OCI-LY7 (cell line): ENCODE results near the gene DKK2. TPM values are rescaled to one million over a fixed set of nuclear protein-coding genes. Genes with fewer than 3 reads are reported as not detected.

Experiments
- BruUV-seq: library from RNA; stranded (reverse); fragments of 400-500 nt; replicated peaks from 2 replicates; lab custom pipeline; 2021; lab: Mats Ljungman, UMichigan
- CTCF ChIA-PET: fragments of 300-600 bp; sonication (Branson Sonifier 250); formaldehyde crosslinking; loops from one replicate; lab custom pipeline; 2022; ENCODE audit warnings: antibody characterized with exemption; ENCODE audit not compliant: unreplicated experiment; lab: Charles Lee
- POLR2A ChIA-PET: fragments of 300-600 bp; sonication (Branson Sonifier 250); formaldehyde crosslinking; loops from one replicate; lab custom pipeline; 2022; ENCODE audit warnings: antibody characterized with exemption; lab: Charles Lee
- DNase-seq: peaks from one replicate; pipeline ENCODE4 v3.0.0-alpha.2; 2015; ENCODE audit warnings: low spot score
- H2AFZ ChIP-seq: fragments of 200-600 bp; sonication (generic), shearing (Covaris generic); 2 replicates; pipeline ENCODE4 v1.6.1; 2014; ENCODE audit warnings: mild to moderate bottlenecking, antibody characterized with exemption, low read length, moderate library complexity
- H3K27ac ChIP-seq: fragments of 200-600 bp; sonication (generic); 2 replicates; pipeline ENCODE4 v1.5.1; 2014; ENCODE audit warnings: mixed run types, low read depth, mild to moderate bottlenecking, moderate library complexity, low read length, inconsistent platforms; ENCODE audit not compliant: poor library complexity, severe bottlenecking
- H3K36me3 ChIP-seq: fragments of 200-600 bp; sonication (generic); 2 replicates; pipeline ENCODE4 v1.6.1; 2014; ENCODE audit warnings: mild to moderate bottlenecking, antibody characterized with exemption, low read length, moderate library complexity, mixed read lengths; ENCODE audit not compliant: insufficient read depth
- H3K4me1 ChIP-seq: fragments of 200-600 bp; sonication (generic); 2 replicates; pipeline ENCODE4 v1.5.1; 2014; ENCODE audit warnings: mild to moderate bottlenecking, low read length; ENCODE audit not compliant: insufficient read depth, poor library complexity, severe bottlenecking
- H3K4me2 ChIP-seq: fragments of 200-600 bp; sonication (generic); 2 replicates; pipeline ENCODE4 v1.6.1; 2014; ENCODE audit warnings: mild to moderate bottlenecking, low read length
- H3K4me3 ChIP-seq: fragments of 200-600 bp; sonication (generic); 2 replicates; pipeline ENCODE4 v1.5.1; 2014; ENCODE audit warnings: mild to moderate bottlenecking, low read depth, low read length; ENCODE audit not compliant: poor library complexity, severe bottlenecking
- H3K79me2 ChIP-seq: fragments of 200-600 bp; sonication (generic); 2 replicates; pipeline ENCODE4 v1.6.1; 2016; ENCODE audit warnings: low read depth, mild to moderate bottlenecking, low read length, moderate library complexity, mixed read lengths; ENCODE audit not compliant: insufficient read depth
- H3K9me2 ChIP-seq: fragments of 200-600 bp; sonication (generic); 2 replicates; pipeline ENCODE4 v1.6.1; 2016; ENCODE audit warnings: mild to moderate bottlenecking, low read length, mixed read lengths; ENCODE audit not compliant: insufficient read depth
- H3K9me3 ChIP-seq: fragments of 200-600 bp; sonication (generic); 2 replicates; pipeline ENCODE4 v1.6.1; 2014; ENCODE audit warnings: mild to moderate bottlenecking, mixed run types, low read length, mixed read lengths
- H4K20me1 ChIP-seq: fragments of 200-600 bp; sonication (generic); 2 replicates; pipeline ENCODE4 v1.6.1; 2014; ENCODE audit warnings: mild to moderate bottlenecking, antibody characterized with exemption, low read length, moderate library complexity, mixed read lengths; ENCODE audit not compliant: insufficient read depth
- CTCF ChIP-seq: fragments of 200-600 bp; sonication (generic); conservative IDR thresholded peaks from 2 replicates; pipeline ENCODE4 v1.5.1; 2014; ENCODE audit warnings: mild to moderate bottlenecking, antibody characterized with exemption, low read length, moderate library complexity, mixed read lengths
- EZH2phosphoT487 ChIP-seq: fragments of 200-600 bp; sonication (generic); IDR thresholded peaks from 2 replicates; pipeline ENCODE4 v1.6.1; 2018; ENCODE audit warnings: low read depth, borderline replicate concordance, mild to moderate bottlenecking, mixed run types, antibody characterized with exemption, low read length, moderate library complexity, mixed read lengths
- intact Hi-C: fragments of 100-400 bp; cut with micrococcal nuclease; formaldehyde crosslinking; loops from one replicate; pipeline ENCODE4 v1.10.0; 2022; ENCODE audit not compliant: unreplicated experiment
- total RNA-seq, 2 experiments: library from RNA; depleted of rRNA in 1 of 2; stranded (reverse); fragments of >200 nt in 1 of 2; shearing (Covaris generic) in 1 of 2; gene quantifications; 2 replicates each; pipeline ENCODE4 v1.2.3, GENCODE V29; 2014 to 2022

The DKK2 gene
- total RNA-seq, 2 experiments from 2014 or later: not detected

- no peak overlapping the region for H2AFZ ChIP-seq
- no peaks in the 10 kb centered on the region for H3K4me1 ChIP-seq
- H3K4me3 ChIP-seq: no peak overlapping the region
- H3K4me2 ChIP-seq: no peak overlapping the region
- ChIA-PET POLR2A (no interaction called here), CTCF (no interaction called here)
- H3K79me2 ChIP-seq: no peaks in the 10 kb centered on the region
- no TSS peak for BruUV-seq
- H3K36me3 ChIP-seq: no peaks in the 10 kb centered on the region
- TF ChIP-seq EZH2phosphoT487 (no peak), CTCF (no peak)
- H3K27ac ChIP-seq: no peak overlapping the region
- H4K20me1 ChIP-seq: no peaks in the 10 kb centered on the region
- no peaks in the 10 kb centered on the region for H3K9me3 ChIP-seq
- intact Hi-C loops: no loop called here
- H3K9me2 ChIP-seq: no peaks in the 10 kb centered on the region
- no peak for DNase-seq
Observed at GRCh38 chr4:106981431-106981830, 54.7 kb downstream of the DKK2 start.

- ChIA-PET CTCF (no interaction called here), POLR2A (interaction anchor here (1.0 kb wide), 1 partner anchor 279 kb away, joined by 3 read pairs; no protein-coding TSS in a partner anchor)
- no peak overlapping the region for H2AFZ ChIP-seq
- no TSS peak for BruUV-seq
- H3K9me3 ChIP-seq: no peaks in the 10 kb centered on the region
- TF ChIP-seq EZH2phosphoT487 (no peak), CTCF (no peak)
- H3K27ac ChIP-seq: no peak overlapping the region
- H3K36me3 ChIP-seq: no peaks in the 10 kb centered on the region
- no peak overlapping the region for H3K4me2 ChIP-seq
- no peaks in the 10 kb centered on the region for H3K9me2 ChIP-seq
- H4K20me1 ChIP-seq: no peaks in the 10 kb centered on the region
- intact Hi-C loops: no loop called here
- no peaks in the 10 kb centered on the region for H3K79me2 ChIP-seq
- no peak overlapping the region for H3K4me3 ChIP-seq
- no peak for DNase-seq
- H3K4me1 ChIP-seq: no peaks in the 10 kb centered on the region
Observed at GRCh38 chr4:106979476-106979875, 56.6 kb downstream of the DKK2 start.

GRCh38 chr4:106978046-106978774 is 57.9 kb downstream of the DKK2 start:
- BruUV-seq: no TSS peak
- Histone ChIP-seq H3K4me1 (no peaks in the 10 kb centered on the region), H3K9me3 (no peaks in the 10 kb centered on the region), H4K20me1 (no peaks in the 10 kb centered on the region), H3K36me3 (no peaks in the 10 kb centered on the region), H3K27ac (no peak overlapping the region), H3K9me2 (no peaks in the 10 kb centered on the region), H3K4me2 (no peak overlapping the region), H2AFZ (no peak overlapping the region), H3K79me2 (no peaks in the 10 kb centered on the region), H3K4me3 (no peak overlapping the region)
- TF ChIP-seq EZH2phosphoT487 (no peak), CTCF (no peak)
- intact Hi-C loops: no loop called here
- POLR2A ChIA-PET: interaction anchor here (0.8 kb wide), 1 partner anchor 12 kb away, joined by 4 read pairs; no protein-coding TSS in a partner anchor
- CTCF ChIA-PET: no interaction called here
- no peak for DNase-seq
